HG03460 (cell line): Measurements from ENCODE around the gene PECR.
"Not testable (repeated sequence)": the region's sequence is repeated elsewhere in the genome, so short reads cannot be mapped to it uniquely, and the experiment has no call there.

ENCODE experiments used
- ATAC-seq: cut with Tn5 transposase; IDR thresholded peaks from one replicate; pipeline ENCODE4 v1.9.1; 2021; ENCODE audit not compliant: unreplicated experiment

PECR gene

GRCh38 chr2:216107320-216107719, 25.7 kb upstream of the PECR start:
- ATAC-seq, result no peak

DNA sequence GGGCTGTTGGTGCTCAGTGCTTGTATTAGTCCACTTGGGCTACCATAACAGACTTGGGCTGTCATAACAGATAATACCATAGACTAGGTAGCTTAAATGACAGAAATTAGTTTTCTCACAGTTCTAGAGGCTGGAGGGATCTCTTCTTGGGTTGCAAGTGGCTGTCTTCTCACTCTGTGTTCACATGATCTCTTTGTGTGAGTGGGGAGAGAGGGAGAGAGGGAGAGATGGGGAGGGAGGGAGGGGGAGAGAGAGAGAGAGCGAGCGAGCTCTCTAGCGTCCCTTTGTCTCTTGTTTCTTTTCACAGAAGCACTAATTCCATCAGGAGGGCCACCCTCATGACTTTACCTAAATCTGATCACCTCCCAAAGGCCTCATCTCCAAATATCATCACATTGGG, 23.1 kb upstream of the PECR start:
- no peak for ATAC-seq

DNA sequence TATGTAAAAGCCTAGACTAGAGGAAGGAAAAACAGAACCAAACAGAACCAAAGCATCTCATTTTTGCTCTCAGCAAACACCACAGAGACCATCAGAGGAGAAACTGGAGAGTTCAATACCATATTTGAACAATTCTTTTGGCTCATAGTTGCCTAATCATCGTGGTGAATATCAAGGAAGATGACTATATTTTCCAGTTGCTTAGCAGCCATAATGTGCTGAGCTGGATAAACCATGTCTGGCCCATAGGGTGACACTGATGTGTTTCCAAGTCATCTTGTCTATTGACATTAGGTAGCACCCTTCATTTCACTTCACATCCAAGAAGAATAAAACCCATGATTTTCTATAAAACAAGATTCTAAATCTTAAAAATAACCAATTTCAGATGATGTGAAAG, 21.6 kb upstream of the PECR start:
- ATAC-seq, result no peak

DNA sequence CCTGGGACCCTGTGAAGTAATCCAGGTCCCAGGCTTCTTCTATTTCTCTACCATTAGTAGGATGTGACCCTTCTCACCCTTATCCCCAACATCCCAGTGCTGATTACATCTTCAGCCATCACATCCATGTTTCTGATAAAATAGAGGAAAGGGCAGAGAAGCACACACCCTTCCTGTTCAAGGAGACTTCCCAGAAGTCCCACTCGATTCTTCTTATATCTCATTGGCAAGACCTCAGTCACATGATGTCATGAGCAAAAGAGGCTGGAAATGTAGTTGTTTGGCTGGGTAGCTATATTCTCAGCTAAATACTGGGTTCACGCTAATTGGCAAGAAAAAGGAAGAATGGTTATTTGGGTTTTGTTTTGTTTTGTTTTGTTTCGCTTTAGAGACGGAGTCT, 19.5 kb upstream of the PECR start:
- ATAC-seq, result no peak

GRCh38 chr2:216098421-216099334, 17.1 kb upstream of the PECR start:
- ATAC-seq, result no peak

GRCh38 chr2:216094701-216095100, 13.1 kb upstream of the PECR start:
- ATAC-seq, result no peak

GRCh38 chr2:216092646-216093045, 11.0 kb upstream of the PECR start:
- no peak for ATAC-seq

DNA sequence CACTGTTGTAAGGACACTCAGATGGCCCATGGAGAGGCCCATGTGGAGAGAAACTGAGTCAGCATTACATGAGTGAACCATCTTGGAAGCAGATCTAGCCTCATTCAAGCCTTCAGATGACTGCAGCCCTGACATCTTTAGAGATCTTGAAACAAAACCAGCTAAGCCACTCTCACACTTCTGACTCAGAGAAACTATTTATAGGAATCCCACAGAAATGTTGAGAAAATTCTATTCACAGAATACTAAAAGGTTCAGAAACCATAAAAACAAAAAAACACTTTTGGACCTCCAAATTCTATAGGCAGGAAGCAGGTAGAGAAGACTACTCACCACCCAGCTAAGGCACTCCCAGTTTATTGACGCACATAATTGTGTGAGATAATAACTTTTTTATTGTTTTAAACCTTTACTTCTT, 8.8 kb upstream of the PECR start:
- no peak for ATAC-seq

DNA sequence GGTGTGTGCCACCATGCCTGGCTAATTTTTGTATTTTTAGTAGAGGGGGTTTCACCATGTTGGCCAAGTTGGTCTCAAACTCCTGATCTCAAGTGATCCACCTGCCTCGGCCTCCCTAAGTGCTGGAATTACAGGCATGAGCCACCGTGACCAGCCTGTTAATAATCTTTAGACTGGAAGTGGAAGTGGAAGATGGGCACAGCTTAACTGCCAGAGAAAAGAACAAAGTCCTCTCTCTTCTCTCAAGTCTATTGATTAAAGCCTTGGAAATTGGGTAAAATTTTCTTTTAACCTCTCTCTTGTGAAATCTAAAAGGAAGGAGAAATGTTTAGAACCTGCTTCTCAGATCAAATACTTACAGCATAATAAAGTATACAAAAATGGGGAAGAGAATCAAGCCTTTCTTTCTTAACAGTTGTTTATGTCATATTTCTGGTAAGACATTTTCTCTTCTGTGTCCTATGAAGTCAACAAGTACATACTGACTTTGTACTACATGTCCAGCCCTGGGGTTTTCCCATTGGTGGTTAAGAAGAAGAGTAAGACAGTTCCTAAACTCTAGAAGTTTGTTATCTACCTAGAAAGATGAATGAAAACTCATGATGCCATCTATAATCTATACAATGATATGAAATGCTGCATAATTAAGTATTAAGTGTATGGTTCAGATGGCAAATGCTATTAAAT, 4.7 kb upstream of the PECR start:
- ATAC-seq, result no peak

GRCh38 chr2:216084547-216084946, 2.9 kb upstream of the PECR start:
- no peak for ATAC-seq

DNA sequence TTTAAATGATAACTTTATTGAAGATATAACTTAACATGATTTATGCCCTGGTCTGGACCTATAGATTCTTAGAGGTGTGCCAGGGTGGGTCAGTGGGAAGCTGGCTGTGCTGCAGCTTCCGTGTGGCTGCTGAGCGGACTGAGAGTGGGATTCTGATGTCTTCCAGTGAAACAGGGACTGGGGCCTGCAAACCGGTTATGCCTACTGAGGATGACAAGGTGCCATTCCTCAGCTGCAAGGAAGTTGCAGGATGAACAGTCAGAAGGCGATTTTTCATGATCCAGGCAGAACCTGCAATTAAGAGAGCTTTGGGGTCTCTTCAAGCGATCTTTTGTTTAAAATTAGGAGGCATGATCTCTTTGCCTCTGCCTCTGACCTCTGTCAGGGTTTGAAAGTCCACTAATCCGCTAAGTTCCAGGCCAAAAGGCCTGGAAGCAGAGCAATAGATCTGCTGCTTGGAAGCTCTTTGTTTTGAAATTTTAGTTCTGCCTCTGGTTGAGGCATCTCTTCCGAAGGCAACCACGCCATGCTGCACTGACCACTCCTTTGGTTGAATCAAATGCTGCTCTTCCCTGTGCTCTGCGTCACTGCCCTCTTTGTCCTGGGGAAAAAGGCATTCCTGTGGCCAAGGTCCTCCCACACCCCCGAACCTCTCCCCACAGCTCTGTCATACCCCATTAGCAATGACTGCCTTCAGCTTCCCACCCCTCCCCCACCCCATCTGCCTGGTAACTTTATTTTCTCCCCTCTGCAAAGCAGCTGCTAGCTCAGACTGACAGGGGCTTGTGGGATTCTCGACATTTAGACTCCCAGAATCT, 2.1 kb upstream of the PECR start:
- ATAC-seq, result no peak

- no peak for ATAC-seq
Measured at GRCh38 chr2:216082805-216083204, 1.2 kb upstream of the PECR start.

DNA sequence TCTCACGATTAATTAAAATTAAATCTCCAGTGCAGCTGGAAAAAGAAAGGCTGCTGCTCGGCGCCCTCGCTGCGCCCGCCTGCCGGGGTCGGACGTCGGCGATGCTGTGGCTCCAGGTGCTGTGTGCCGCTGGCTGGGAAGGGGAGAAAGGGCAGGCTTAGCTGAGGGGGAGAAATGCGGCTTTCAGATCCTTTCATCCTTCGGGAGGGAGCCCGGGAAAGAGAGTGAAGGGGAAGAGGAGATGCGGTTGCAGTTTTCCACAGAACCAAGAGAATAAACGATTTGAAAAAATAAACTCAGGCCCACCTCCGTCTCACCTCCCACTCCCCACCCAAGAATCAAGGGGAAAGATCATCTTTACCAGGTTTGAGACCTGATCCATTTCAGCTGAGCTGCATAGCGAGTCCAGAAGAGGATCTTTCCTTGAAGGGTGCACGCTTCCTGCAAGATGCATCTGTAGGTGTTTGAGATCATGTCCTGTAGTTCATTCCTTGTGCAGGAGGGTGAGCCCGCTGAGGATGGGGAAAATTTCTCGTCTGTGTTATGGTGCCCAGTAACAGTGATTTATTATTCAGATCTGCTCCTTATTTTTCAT, 605 bp upstream of the PECR start:
- ATAC-seq, result peak; percentile 20

- ATAC-seq, result no peak
Measured at GRCh38 chr2:216081012-216081411, 597 bp downstream of the PECR start.

GRCh38 chr2:216080048-216080447, 1.6 kb downstream of the PECR start:
- ATAC-seq, result not testable (repeated sequence)

DNA sequence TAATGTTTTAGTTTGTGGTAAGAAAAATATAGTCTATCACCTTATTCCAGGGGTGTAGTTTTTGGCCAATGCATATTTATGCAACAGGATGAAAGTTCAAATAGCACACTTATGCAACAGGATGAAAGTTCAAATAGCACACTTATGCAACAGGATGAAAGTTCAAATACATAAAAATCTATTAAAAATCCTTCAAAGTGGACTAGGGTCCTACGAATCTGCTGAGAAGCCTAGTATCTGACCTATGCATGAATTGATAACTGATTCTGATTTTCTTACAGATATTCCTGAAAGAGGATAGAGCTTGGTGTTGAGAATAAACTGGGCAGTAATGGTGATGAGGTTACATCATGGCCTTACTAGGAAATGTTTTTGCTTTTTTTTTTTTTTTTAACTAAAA, 2.8 kb downstream of the PECR start:
- ATAC-seq, result no peak

- ATAC-seq, result no peak
Measured at GRCh38 chr2:216075510-216076485, 5.8 kb downstream of the PECR start.

DNA sequence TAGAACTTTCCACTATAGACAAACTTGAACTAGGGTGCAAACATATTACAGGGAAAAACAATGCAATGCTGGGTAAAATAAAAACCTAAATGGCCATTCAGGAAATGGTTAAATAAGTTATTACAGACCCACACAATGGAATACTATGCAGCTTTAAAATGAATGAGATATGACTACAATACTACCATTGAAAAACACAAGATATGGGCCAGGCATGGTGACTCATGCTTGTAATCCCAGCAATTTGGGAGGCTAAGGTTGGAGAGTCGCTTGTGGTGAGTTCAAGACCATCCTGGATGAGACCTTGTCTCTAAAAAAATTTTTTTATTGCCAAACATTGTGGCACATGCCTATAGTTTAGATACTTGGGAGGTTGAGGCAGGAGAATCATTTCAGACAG, 6.8 kb downstream of the PECR start:
- no peak for ATAC-seq

- no peak for ATAC-seq
Measured at GRCh38 chr2:216074380-216074779, 7.2 kb downstream of the PECR start.

GRCh38 chr2:216073773-216074172, 7.8 kb downstream of the PECR start:
- no peak for ATAC-seq
